ENCODE data around the gene LRIT3. TPM values are rescaled to one million over a fixed set of nuclear protein-coding genes. Genes with fewer than 3 reads are reported as not detected.
"Not testable (repeated sequence)": the region's sequence is repeated elsewhere in the genome, so short reads cannot be mapped to it uniquely, and the experiment has no call there.

Gene LRIT3
- total RNA-seq, 1 donor, result under 0.01 TPM

- no peak for DNase-seq (ENCODE audit: low read depth)
- H3K4me3 ChIP-seq (ENCODE audit: low read depth, low read length), result no peak overlapping the region
- no peak for TF ChIP-seq CTCF (IDR thresholded peaks at IDR 0.05; ENCODE audit: insufficient read depth, low read length)
Observed at GRCh38 chr4:109872065-109872464, 24.2 kb downstream of the LRIT3 start.

DNA sequence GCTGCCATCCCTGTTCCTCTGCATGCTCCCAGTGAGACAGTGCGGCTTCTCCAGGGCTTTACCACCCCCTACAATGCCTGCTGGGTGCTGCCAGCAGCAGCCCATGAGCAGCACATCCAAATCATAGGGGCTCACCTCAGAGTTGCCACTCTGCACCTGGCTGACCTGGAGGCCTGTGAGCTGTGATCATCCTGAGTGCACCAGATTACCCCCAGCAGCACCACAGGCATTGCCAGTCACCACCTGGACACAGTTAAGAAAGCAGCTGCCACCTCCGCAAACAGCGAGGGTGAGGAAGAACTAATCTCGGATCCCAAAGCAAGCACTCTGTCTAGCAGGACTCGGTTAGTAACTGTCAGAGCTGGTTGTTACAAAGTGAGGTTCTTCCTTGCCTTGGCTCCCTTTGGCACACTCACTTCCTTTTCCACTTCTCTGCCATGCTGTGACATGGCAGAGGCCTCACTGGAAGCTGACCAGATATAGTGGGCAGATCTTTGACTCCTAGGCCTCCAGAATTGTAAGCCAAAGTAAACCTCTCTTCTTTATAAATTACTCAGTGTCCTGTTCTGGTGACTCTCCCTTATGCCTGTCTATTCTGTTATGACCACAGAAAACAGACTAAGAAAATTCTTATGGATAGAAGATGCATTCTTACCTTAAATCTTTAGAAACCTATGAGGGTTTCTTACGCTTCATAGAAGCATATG is 25.2 kb downstream of the LRIT3 start:
- no peak for DNase-seq (ENCODE audit: low read depth)
- H3K4me3 ChIP-seq (ENCODE audit: low read depth, low read length), result no peak overlapping the region
- TF ChIP-seq CTCF (IDR thresholded peaks at IDR 0.05; ENCODE audit: insufficient read depth, low read length), result no peak

GRCh38 chr4:109873791-109874514 is 26.0 kb downstream of the LRIT3 start:
- peak; percentile 77 for DNase-seq (ENCODE audit: low read depth)
- TF ChIP-seq CTCF (IDR thresholded peaks at IDR 0.05; ENCODE audit: insufficient read depth, low read length), result no peak
- H3K4me3 ChIP-seq (ENCODE audit: low read depth, low read length), result no peak overlapping the region

DNA sequence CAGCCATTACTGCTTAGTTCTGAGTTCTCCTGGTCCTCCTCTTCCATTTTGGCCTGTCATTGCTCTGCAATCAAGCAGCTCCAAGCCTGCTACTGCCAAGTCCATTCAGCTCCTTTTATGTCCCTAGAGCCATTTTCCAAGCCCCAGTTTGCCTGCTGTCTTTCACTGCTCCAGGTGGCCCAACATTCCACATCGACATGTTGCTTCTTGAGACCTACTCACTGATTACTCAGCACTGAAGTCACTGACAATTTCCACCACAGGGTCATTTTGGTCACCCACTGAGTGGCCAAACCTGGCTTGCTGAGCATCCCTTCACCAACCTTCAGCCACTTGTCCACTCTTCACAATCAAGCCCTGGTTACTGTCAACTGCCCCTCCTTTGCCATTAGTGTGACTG is 27.2 kb downstream of the LRIT3 start:
- TF ChIP-seq CTCF (IDR thresholded peaks at IDR 0.05; ENCODE audit: insufficient read depth, low read length), result no peak
- H3K4me3 ChIP-seq (ENCODE audit: low read depth, low read length), result no peak overlapping the region
- DNase-seq (ENCODE audit: low read depth), result no peak

- not testable (repeated sequence) for DNase-seq (ENCODE audit: low read depth)
Observed at GRCh38 chr4:109875553-109875952, 27.6 kb downstream of the LRIT3 start.

GRCh38 chr4:109876634-109877265 is 28.8 kb downstream of the LRIT3 start:
- no peak for DNase-seq (ENCODE audit: low read depth)
- no peak for TF ChIP-seq CTCF (IDR thresholded peaks at IDR 0.05; ENCODE audit: insufficient read depth, low read length)
- no peak overlapping the region for H3K4me3 ChIP-seq (ENCODE audit: low read depth, low read length)

More at GRCh38 chr4:109875553-109875952, 27.6 kb downstream of the LRIT3 start:
- H3K4me3 ChIP-seq (ENCODE audit: low read depth, low read length), result not testable (repeated sequence)

DNA sequence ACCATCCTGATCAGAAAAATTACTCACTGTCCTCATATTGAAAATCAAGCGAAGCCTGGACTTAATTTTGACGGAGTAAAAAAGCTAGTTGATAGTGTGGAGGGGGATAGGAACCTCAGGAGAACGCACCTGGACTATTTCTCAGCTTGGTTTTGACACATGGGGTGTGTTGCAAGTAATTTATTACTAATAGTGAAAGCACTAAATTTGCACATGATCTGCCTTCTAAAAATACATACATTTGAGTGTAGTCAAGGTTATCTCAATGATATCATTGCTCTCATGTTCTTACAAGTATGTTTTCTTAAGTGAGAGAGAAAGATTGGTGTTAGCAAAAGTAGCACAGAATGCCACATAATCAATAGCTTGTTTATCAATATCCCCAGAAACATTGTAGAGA is 29.5 kb downstream of the LRIT3 start:
- DNase-seq (ENCODE audit: low read depth), result no peak
- no peak for TF ChIP-seq CTCF (IDR thresholded peaks at IDR 0.05; ENCODE audit: insufficient read depth, low read length)
- no peak overlapping the region for H3K4me3 ChIP-seq (ENCODE audit: low read depth, low read length)
